NCI-H2227 treated with DMSO at 0.1 percent for 48 hours (cell line): ENCODE results near the gene OVOL2.

Experiments used
- DNase-seq: peaks from one replicate; lab custom pipeline; 2025; lab: John Stamatoyannopoulos, UW

Gene OVOL2

DNA sequence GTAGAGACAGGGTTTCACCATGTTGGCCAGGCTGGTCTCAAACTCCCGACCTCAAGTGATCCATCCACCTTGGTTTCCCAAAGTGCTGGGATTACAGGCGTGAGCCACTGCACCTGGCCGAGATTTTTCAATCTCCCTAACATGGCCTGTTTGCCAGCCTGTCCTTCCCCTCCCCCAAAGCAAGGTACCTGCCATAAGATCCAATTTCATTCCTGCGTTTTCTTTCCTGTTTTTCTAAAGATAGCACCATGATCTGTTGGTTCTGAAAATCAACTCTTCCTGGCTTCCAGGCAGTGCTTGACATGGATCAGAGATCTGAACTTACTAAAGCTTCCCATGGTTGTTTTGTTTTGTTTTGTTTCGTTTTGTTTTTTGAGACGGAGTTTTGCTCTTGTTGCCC is 81.4 kb downstream of the OVOL2 start:
- no peak for DNase-seq
